Measurements from ENCODE around the gene C5orf58.

C5orf58 gene

DNA sequence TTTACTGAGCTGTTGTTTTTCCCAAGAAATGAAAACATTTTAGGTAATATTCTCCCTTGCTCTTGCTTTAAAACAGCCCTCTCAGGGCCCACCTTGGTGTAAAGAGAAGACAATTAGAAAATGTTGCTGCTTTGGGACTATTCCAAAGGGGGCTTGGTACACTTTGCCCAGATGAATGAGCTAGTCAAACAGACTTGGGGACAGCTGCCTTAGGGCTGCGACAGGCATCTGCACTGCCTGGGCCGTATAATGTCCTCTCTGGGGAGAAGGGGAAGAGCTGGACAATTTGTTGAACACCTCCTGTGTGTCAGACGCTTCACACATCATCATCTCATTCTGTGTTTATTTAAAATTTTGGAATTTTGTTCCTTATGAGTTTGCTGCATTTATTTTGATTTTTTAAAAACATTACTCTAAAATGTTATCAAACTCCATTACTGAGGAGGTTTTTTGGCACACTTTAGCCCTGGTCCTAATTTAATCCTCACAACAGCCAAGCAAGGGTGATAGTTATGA lies 28.8 kb downstream of the C5orf58 start:
- no peak for FAIRE-seq

DNA sequence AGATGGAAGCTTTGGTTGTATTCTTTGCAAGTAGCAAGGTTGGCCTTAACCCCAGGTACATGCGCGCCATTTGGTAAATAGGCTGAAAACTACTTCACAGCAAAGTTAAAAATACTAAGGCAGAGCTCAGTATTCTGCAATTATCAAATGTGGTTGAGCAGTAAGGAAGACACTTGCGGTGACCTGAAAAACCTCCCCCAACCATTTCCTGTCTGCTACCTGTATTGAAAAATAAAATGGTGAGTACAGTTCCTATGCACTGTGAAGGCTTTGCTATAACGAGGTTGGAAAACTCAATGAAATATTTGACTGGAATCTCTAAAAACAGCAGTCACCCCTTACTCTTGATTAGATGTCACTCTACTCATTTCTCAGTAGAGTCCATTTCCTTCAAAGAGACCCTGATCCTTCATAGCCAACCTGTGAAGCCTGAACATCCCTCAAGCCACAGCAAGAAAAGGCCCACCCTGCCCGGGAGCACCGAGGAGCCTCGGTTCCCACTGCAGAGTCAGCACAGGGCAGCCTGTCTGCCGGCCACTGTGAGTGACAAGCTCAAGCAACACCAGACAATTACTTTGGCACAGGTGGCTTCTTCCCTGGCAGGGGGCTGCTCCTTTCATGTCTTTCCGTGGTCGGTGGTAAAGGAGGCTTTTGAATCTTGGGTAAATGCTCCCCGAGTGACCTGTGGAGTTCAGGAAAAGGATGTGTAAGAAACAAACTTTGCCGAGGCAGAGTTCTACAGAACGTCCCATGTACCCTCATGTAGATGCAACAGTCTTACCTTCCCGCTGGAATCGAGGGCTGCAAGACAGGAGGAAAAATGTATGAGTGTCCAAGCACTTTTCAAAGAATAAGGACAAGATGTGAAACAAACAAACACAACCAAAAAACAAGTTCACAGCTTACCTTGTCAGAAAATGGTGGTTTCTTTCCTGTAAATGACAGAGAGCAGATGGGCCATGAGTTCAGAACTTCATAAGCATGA lies 29.6 kb downstream of the C5orf58 start:
- FAIRE-seq, result no peak

GRCh38 chr5:170263906-170264305 lies 31.1 kb downstream of the C5orf58 start:
- no peak for FAIRE-seq

GRCh38 chr5:170265522-170265921 lies 32.7 kb downstream of the C5orf58 start:
- no peak for FAIRE-seq

GRCh38 chr5:170266570-170267381 lies 34.0 kb downstream of the C5orf58 start:
- FAIRE-seq, result no peak

- no peak for FAIRE-seq
Measured at GRCh38 chr5:170267431-170268152, 34.8 kb downstream of the C5orf58 start.

DNA sequence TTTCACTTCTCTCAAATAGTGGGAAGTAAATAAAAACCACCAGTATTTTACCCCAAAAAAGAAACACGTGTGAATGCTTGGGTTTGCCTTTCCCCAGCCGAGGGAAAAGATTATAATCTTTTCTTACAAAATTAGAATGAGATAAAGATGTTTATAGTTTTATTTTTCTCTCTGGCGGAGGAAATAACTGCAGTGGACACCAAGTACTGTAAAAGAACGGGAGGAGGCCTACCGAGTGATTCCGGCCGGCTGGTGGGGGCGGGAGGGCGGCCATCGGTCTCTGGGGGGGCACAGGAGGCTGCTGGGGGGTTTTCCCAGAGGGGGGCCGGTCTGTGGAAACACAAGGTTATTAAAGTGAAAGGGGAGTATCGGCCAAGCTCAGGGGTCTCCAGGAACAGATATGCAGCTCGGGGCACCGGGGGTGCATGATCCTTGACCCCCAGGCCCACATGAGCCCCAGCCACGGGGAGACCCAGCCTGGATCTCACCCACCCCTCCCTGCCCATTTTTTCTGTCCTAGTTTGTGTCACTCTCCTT lies 35.4 kb downstream of the C5orf58 start:
- FAIRE-seq, result no peak

GRCh38 chr5:170268884-170269283 lies 36.1 kb downstream of the C5orf58 start:
- no peak for FAIRE-seq

DNA sequence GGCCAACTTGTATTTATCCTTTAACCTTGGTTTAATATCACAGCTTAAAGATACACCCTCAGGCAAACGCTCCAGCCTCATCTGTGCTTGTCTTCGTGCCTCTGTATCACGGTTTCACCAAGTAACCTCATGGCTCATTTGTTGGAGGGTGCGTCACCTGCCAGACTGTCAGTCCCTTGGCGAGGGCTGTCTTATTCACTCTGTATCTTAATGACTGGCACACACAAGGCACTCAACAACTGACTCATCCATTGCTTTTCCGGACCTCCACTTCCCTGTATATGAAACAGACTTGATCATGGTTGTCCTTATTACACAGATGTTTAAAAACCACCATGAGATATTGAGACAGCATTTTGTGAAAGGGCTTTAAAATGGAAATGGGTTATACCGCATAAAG lies 36.8 kb downstream of the C5orf58 start:
- FAIRE-seq, result no peak

GRCh38 chr5:170270293-170271069 lies 37.7 kb downstream of the C5orf58 start:
- no peak for FAIRE-seq

GRCh38 chr5:170273968-170274710 lies 41.4 kb downstream of the C5orf58 start:
- no peak for FAIRE-seq

DNA sequence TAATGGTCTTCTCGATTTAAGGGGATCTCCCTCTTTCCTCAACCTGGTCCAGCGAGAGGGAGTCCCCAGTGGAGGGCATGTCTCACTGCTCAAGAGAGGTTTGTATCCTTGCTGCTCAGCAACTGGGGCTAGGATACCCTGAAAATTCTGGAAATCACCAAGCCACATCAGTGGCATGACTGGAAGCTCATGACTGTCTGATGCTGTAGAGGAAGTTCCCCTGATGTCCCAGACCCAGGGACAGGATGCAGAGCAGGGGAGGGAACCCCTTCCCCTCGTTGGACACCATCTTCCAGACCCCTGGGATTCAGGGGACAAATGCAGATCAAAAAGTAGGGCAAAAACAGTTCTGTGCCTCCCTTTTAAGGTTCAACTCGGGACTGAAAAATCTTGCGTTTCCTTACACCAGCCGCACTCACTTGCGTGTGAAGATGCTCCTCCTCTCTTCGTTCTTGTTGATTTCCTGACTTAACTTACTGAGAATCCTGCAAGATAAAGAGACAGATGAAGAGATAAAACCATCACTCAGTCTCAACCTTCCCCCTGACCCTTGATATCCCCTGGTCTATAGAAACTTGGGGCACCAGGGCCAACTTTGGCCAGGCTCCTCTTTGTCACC lies 42.7 kb downstream of the C5orf58 start:
- no peak for FAIRE-seq

GRCh38 chr5:170276140-170276539 lies 43.4 kb downstream of the C5orf58 start:
- FAIRE-seq, result no peak

DNA sequence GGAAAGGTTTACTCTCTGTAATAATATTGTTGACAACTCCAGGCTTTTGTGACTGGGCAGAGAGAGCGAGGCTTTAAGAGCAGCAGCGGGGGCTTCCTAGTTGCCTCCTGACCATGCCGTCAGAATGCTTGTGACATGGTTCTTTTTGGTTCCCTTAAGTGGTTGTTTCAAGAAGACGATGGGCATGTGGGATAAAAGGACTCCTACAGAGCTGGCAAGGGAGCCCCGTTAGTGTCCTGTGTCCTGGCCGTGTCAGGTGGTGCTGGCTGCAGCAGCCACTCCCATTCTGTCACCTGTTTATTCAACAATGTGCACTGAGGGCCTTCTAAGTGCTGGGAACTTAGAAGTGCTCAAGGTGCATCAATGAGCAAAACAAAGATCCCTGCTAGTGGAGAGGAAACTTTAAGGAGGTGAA lies 45.1 kb downstream of the C5orf58 start:
- FAIRE-seq, result no peak

DNA sequence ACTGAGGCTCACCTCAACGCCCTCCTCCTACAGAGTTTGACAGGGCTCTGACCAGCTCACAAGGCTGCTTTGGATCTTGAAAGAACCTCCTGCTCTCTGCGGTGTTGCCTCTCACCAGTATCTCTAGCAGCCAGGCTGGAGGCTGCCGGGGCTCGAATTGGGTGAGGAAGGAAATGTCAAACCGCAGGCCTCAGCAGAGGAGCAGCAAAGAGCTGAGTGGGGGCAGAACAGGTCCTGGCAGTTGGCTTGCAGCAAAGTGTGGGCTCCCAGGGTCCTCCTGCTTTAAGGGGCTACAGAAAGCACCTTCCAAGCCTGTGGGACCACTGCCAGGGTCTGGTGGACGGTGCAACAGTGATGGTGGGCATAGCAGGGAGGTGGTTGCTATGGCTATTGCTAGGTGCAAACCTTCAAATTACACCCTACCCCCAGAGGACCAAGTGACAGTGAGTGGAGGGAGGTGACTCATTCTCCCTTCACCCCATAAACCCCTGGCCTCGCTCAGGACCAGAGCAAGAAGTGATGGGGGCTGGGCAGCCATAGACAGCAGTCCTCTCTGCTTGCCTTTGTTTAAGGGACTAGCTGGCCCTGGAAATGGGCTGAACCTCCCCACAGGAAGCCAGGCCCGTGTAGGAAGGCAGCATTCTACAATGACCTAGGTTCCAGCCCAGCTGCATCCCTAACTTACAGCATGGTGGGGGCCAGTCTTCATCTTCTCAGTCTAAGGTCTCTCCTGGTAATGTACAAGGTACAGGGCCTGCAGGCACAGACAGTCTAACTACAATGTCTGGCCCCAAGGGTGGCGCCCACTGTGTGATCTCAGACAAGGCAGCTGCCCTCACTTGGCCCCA lies 46.0 kb downstream of the C5orf58 start:
- no peak for FAIRE-seq

DNA sequence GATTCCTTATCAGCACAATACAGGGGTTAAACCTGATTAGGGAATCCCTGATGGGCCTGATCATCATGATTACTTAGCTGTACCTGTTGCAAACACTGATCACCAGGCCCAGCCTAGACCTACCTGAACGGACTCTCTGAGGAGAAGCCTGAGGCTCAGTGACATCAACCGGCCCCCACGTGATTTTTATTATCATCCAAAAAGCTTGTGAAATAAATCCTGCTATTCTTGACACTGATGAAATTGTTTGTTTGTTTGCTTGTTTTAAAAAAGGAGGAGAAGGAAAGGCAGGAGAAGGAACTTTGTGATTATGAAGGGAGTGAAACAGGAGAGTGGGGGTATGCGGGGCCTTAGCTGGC lies 46.7 kb downstream of the C5orf58 start:
- FAIRE-seq, result no peak

GRCh38 chr5:170280011-170280493 lies 47.3 kb downstream of the C5orf58 start:
- FAIRE-seq, result no peak

DNA sequence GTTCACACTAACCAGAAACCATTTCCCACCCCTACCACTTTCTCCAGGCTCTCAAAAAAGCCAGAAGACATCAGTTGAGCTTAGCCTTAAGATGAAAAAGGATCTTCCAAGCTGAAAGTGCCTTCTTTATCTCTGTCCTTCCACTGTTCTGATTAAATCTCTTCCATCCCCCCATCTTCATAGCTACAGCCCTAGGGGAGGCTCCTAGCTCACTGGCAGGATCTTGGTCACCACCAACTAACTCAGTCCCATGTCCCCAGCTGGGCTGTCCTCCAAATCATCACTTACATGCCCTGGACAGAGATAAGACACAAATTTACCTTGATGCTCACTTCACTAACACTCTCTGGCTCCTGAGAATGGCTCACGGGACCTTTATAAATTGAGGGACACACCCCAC lies 50.5 kb downstream of the C5orf58 start:
- FAIRE-seq, result no peak

- FAIRE-seq, result no peak
Measured at GRCh38 chr5:170284231-170284630, 51.4 kb downstream of the C5orf58 start.

Measured in islet of Langerhans (tissue), 1 donor.